Measurements from ENCODE around the gene KAT2B. TPM values are rescaled to one million over a fixed set of nuclear protein-coding genes. Genes with fewer than 3 reads are reported as not detected.

The KAT2B gene
- total and polyA plus RNA-seq, 11 donors, result 19.4 to 82.8 (median 66.0) TPM

DNA sequence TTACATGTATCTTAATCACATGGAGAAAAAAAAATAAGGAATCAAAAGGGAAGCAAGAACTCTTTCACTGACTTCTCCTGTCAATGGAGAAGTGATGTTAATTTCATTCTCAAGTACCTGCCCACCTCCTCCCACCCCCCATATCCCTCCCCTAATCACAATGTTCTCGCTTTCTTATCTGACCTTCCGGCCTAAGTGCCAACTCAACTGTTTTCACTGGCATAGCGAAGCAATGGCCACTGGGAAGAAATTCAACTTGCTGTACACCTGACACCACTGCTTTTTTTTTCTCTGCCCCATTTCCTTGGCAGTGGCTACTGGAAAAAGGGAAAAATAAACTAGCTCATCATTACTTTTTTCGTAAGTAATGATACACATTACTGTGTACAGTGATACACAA, 142.0 kb downstream of the KAT2B start:
- peak overlapping the region in 6 of 12 donors; percentile 15 to 78 (median 68) for H3K27ac ChIP-seq
- intact Hi-C loops (cut with DNase I), result loop anchor here in 6 of 10 donors (5.0 to 10.0 kb wide), 5 partner anchors 137 to 297 kb away; partner anchors contain the start of genes RAB5A (in 3 of the 6) and KAT2B (in 2 of the 6)
- ATAC-seq (peak in 2 of 4 donors; percentile 31 to 35), DNase-seq (peak in 1 of 5 donors; percentile 30)
- no peaks in the 10 kb centered on the region for H3K27me3 ChIP-seq
- peaks cover 0 to 21% (median 7%) of the 10 kb centered on the region in 12 donors for H3K4me1 ChIP-seq
- no peaks in the 10 kb centered on the region for H3K9me3 ChIP-seq
- TF ChIP-seq POLR2A (IDR thresholded peaks at IDR 0.05) (no peak), CTCF (IDR thresholded peaks at IDR 0.05) (no peak)
- H3K36me3 ChIP-seq, result no peaks in the 10 kb centered on the region
- 53 to 60% (median 59%) methylated on average over 4 of the region's 4 CpGs for WGBS, 4 donors
- no peak overlapping the region for H3K4me3 ChIP-seq

DNA sequence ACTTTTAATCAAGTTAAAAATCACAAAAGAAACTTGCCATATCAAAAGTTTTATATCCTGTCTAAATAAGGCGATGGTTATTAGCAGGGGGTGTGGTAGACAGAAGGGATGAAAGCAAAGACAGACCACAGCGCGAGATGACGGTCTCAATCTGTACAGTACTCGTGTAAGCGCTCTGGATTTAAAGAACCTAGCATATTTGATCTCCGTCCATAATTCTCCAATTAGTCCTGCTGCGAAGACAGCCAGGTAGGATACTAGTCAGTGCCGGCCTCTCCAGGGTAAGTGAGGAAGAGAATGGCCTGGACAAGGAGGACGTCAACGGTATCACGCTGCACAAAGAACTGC, 145.1 kb downstream of the KAT2B start:
- no peak for ATAC-seq
- WGBS, 4 donors, result 4 to 7% (median 5%) methylated on average over 12 of the region's 12 CpGs
- DNase-seq, result no peak
- H3K9me3 ChIP-seq, result no peaks in the 10 kb centered on the region
- no peak for TF ChIP-seq CTCF (IDR thresholded peaks at IDR 0.05)
- TF ChIP-seq POLR2A (IDR thresholded peaks at IDR 0.05), result no peak
- peaks cover 0 to 21% (median 8%) of the 10 kb centered on the region in 12 donors for H3K4me1 ChIP-seq
- H3K27me3 ChIP-seq, result no peaks in the 10 kb centered on the region
- peak overlapping the region in 1 of 12 donors; percentile 98 for H3K27ac ChIP-seq
- intact Hi-C loops (cut with DNase I), result loop anchor here in 8 of 10 donors (5.0 to 10.0 kb wide), 8 partner anchors 43 to 301 kb away; partner anchors contain the start of genes KAT2B (in 4 of the 8) and RAB5A (in 4 of the 8)
- peak overlapping the region; percentile 47 to 85 (median 66) for H3K4me3 ChIP-seq
- no peaks in the 10 kb centered on the region for H3K36me3 ChIP-seq

DNA sequence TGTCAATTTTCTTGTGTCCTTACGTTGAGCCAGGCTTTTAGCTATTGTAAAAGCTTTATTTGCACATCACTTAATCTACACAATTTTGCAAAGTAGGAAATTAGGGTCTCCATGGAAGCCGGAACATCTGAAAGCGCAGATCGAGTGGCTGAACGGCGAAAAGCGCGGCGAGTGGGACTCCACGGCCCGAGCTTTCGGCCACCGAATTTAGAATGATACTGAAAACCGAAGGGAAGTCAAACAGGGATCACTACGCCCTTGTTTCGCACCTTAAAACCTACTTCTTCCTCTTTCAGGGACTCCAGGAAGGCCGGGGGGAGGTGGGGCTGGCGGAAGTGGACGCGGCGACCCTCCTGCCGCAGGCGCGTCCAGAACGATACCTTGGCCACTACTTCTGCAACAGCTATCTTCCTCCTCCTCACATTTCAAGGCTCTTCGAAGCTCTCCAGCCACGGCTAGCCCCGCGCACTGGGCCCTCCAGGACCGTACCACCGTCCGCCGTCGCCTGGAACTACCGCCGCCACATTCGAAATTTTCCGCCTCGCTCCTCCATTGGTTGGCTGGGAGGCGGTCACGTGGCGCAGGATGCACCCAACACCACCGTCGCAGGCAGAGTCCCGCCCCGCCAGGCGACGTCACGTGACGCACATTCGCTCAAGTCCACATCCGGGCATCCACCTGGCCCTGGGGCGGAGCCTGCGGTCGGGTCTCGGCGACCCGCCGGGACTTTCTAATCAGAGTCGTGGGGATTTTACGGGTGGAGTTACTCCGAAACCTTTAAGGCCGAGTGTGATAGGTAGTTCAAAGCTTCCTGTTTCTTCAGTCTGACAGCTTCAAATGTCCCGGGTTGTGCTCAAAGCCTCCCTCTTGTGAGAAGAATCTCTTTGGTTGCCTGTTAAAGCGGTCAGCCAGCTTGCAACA, 145.7 kb downstream of the KAT2B start, which contains the start of gene SGO1:
Gene SGO1, minus strand, starts transcription at position 528 of the 921 bp plus-strand sequence. CDS start 2,179 bp downstream, outside the sequence.
- DNase-seq, result peak; percentile 99 to 100 (median 99)

More for the DNA sequence above, 145.7 kb downstream of the KAT2B start, which contains the start of gene SGO1:
- Histone ChIP-seq H3K36me3 (no peaks in the 10 kb centered on the region), H3K4me1 (peaks cover 0 to 21% (median 8%) of the 10 kb centered on the region in 12 donors), H3K27me3 (no peaks in the 10 kb centered on the region), H3K9me3 (no peaks in the 10 kb centered on the region), H3K27ac (peak within 1 kb of the TSS; percentile 77 to 98 (median 89)), H3K4me3 (peak within 1 kb of the TSS; percentile 47 to 85 (median 66))
- ATAC-seq, result peak; percentile 100
- WGBS, 4 donors, result 0 to 2% (median 1%) methylated on average over 46 to 65 of the region's 65 CpGs
- intact Hi-C loops (cut with DNase I), result loop anchor here in 9 of 10 donors (1.0 to 10.0 kb wide), 11 partner anchors 44 to 301 kb away; partner anchors contain the start of genes KAT2B (in 7 of the 9) and RAB5A (in 6 of the 9)
- peak; percentile 53 to 86 for TF ChIP-seq POLR2A (IDR thresholded peaks at IDR 0.05)
- TF ChIP-seq CTCF (IDR thresholded peaks at IDR 0.05), result peak in 3 of 12 donors; percentile 8 to 22 (median 12)
